GM23338 (cell line): ENCODE measurements around the gene AHNAK2.

ENCODE experiments used
- ETS1 ChIP-seq: IDR thresholded peaks from 2 replicates; pipeline ENCODE4 v1.6.1; 2016; ENCODE audit warnings: antibody characterized with exemption
- EZH2 ChIP-seq: fragments of 200-600 bp; sonication (generic); IDR thresholded peaks from one replicate; pipeline ENCODE4 v1.8.0; 2017; ENCODE audit warnings: antibody characterized with exemption, mild to moderate bottlenecking, low read depth; ENCODE audit not compliant: unreplicated experiment
- EZH2phosphoT487 ChIP-seq: fragments of 200-600 bp; sonication (generic); IDR thresholded peaks from one replicate; pipeline ENCODE4 v1.8.1; 2018; ENCODE audit warnings: antibody characterized with exemption; ENCODE audit not compliant: unreplicated experiment
- NANOG ChIP-seq: IDR thresholded peaks from 2 replicates; pipeline ENCODE4 v1.6.1; 2016; ENCODE audit warnings: antibody characterized with exemption, borderline replicate concordance
- ZNF331 ChIP-seq: fragments of 250-450 bp; sonication (Bioruptor Pico); IDR thresholded peaks from 2 replicates; pipeline ENCODE4 v1.5.0; 2020; ENCODE audit warnings: low read depth, mild to moderate bottlenecking, moderate library complexity
- TF ChIP-seq, protein P1 (sequence below), 2 experiments: fragments of 200-600 bp in 1 of 2; sonication (generic) in 1 of 2; conservative IDR thresholded peaks; 2 replicates each; pipeline versions ENCODE4 v1.5.1 to v1.6.1; 2016 to 2017; ENCODE audit warnings: antibody characterized with exemption in 2 of 2, low read depth in 2 of 2, mild to moderate bottlenecking in 2 of 2, moderate library complexity in 1 of 2
- TF ChIP-seq, protein P2 (sequence below): IDR thresholded peaks from one replicate; pipeline ENCODE4 v1.6.1; 2018; ENCODE audit warnings: antibody characterized with exemption; ENCODE audit not compliant: unreplicated experiment
- TF ChIP-seq, protein P3 (sequence below): fragments of 250-450 bp; sonication (Bioruptor Pico); IDR thresholded peaks from 2 replicates; pipeline ENCODE4 v1.5.0; 2020; ENCODE audit warnings: mild to moderate bottlenecking, moderate library complexity

- TF ChIP-seq, protein P1, sequence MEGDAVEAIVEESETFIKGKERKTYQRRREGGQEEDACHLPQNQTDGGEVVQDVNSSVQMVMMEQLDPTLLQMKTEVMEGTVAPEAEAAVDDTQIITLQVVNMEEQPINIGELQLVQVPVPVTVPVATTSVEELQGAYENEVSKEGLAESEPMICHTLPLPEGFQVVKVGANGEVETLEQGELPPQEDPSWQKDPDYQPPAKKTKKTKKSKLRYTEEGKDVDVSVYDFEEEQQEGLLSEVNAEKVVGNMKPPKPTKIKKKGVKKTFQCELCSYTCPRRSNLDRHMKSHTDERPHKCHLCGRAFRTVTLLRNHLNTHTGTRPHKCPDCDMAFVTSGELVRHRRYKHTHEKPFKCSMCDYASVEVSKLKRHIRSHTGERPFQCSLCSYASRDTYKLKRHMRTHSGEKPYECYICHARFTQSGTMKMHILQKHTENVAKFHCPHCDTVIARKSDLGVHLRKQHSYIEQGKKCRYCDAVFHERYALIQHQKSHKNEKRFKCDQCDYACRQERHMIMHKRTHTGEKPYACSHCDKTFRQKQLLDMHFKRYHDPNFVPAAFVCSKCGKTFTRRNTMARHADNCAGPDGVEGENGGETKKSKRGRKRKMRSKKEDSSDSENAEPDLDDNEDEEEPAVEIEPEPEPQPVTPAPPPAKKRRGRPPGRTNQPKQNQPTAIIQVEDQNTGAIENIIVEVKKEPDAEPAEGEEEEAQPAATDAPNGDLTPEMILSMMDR (conservative IDR thresholded peaks at IDR 0.05; ENCODE audit: low read depth in 2 of 2) = no peak
- TF ChIP-seq, protein P2, sequence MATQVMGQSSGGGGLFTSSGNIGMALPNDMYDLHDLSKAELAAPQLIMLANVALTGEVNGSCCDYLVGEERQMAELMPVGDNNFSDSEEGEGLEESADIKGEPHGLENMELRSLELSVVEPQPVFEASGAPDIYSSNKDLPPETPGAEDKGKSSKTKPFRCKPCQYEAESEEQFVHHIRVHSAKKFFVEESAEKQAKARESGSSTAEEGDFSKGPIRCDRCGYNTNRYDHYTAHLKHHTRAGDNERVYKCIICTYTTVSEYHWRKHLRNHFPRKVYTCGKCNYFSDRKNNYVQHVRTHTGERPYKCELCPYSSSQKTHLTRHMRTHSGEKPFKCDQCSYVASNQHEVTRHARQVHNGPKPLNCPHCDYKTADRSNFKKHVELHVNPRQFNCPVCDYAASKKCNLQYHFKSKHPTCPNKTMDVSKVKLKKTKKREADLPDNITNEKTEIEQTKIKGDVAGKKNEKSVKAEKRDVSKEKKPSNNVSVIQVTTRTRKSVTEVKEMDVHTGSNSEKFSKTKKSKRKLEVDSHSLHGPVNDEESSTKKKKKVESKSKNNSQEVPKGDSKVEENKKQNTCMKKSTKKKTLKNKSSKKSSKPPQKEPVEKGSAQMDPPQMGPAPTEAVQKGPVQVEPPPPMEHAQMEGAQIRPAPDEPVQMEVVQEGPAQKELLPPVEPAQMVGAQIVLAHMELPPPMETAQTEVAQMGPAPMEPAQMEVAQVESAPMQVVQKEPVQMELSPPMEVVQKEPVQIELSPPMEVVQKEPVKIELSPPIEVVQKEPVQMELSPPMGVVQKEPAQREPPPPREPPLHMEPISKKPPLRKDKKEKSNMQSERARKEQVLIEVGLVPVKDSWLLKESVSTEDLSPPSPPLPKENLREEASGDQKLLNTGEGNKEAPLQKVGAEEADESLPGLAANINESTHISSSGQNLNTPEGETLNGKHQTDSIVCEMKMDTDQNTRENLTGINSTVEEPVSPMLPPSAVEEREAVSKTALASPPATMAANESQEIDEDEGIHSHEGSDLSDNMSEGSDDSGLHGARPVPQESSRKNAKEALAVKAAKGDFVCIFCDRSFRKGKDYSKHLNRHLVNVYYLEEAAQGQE = no peak
- TF ChIP-seq EZH2 (no peak), NANOG (no peak), ZNF331 (CRISPR knock-in tag) (no peak), ETS1 (no peak), EZH2phosphoT487 (no peak)
- TF ChIP-seq, protein P3, sequence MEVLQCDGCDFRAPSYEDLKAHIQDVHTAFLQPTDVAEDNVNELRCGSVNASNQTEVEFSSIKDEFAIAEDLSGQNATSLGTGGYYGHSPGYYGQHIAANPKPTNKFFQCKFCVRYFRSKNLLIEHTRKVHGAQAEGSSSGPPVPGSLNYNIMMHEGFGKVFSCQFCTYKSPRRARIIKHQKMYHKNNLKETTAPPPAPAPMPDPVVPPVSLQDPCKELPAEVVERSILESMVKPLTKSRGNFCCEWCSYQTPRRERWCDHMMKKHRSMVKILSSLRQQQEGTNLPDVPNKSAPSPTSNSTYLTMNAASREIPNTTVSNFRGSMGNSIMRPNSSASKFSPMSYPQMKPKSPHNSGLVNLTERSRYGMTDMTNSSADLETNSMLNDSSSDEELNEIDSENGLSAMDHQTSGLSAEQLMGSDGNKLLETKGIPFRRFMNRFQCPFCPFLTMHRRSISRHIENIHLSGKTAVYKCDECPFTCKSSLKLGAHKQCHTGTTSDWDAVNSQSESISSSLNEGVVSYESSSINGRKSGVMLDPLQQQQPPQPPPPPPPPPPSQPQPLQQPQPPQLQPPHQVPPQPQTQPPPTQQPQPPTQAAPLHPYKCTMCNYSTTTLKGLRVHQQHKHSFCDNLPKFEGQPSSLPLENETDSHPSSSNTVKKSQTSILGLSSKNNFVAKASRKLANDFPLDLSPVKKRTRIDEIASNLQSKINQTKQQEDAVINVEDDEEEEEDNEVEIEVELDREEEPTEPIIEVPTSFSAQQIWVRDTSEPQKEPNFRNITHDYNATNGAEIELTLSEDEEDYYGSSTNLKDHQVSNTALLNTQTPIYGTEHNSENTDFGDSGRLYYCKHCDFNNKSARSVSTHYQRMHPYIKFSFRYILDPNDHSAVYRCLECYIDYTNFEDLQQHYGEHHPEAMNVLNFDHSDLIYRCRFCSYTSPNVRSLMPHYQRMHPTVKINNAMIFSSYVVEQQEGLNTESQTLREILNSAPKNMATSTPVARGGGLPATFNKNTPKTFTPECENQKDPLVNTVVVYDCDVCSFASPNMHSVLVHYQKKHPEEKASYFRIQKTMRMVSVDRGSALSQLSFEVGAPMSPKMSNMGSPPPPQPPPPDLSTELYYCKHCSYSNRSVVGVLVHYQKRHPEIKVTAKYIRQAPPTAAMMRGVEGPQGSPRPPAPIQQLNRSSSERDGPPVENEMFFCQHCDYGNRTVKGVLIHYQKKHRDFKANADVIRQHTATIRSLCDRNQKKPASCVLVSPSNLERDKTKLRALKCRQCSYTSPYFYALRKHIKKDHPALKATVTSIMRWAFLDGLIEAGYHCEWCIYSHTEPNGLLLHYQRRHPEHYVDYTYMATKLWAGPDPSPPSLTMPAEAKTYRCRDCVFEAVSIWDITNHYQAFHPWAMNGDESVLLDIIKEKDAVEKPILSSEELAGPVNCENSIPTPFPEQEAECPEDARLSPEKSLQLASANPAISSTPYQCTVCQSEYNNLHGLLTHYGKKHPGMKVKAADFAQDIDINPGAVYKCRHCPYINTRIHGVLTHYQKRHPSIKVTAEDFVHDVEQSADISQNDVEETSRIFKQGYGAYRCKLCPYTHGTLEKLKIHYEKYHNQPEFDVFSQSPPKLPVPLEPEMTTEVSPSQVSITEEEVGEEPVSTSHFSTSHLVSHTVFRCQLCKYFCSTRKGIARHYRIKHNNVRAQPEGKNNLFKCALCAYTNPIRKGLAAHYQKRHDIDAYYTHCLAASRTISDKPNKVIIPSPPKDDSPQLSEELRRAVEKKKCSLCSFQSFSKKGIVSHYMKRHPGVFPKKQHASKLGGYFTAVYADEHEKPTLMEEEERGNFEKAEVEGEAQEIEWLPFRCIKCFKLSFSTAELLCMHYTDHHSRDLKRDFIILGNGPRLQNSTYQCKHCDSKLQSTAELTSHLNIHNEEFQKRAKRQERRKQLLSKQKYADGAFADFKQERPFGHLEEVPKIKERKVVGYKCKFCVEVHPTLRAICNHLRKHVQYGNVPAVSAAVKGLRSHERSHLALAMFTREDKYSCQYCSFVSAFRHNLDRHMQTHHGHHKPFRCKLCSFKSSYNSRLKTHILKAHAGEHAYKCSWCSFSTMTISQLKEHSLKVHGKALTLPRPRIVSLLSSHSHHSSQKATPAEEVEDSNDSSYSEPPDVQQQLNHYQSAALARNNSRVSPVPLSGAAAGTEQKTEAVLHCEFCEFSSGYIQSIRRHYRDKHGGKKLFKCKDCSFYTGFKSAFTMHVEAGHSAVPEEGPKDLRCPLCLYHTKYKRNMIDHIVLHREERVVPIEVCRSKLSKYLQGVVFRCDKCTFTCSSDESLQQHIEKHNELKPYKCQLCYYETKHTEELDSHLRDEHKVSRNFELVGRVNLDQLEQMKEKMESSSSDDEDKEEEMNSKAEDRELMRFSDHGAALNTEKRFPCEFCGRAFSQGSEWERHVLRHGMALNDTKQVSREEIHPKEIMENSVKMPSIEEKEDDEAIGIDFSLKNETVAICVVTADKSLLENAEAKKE (CRISPR knock-in tag) = no peak
Observed at GRCh38 chr14:104897330-104898194, 80.6 kb downstream of the AHNAK2 start.
